GM23338 (cell line): ENCODE data around the gene MBL2. TPM values are rescaled to one million over a fixed set of nuclear protein-coding genes. Genes with fewer than 3 reads are reported as not detected.

Source experiments
- ATAC-seq: fragments of 200-7000 bp; cut with Tn5 transposase; 3 replicates; pipeline ENCODE4 v1.9.1; 2020
- DNase-seq: peaks from one replicate; pipeline ENCODE4 v3.0.0-alpha.2; 2015; ENCODE audit warnings: low spot score
- H2AFZ ChIP-seq: fragments of 200-600 bp; sonication (generic); 2 replicates; pipeline ENCODE4 v1.8.0; 2016; ENCODE audit warnings: antibody characterized with exemption, mild to moderate bottlenecking, moderate library complexity
- H3F3A ChIP-seq: fragments of 200-600 bp; sonication (generic); replicated peaks from 2 replicates; pipeline ENCODE4 v1.8.0; 2017; ENCODE audit warnings: antibody characterized with exemption, mixed run types, low read depth
- H3K27ac ChIP-seq: fragments of 200-600 bp; sonication (generic); 2 replicates; pipeline ENCODE4 v1.6.1; 2016; ENCODE audit warnings: low read depth
- H3K27me3 ChIP-seq: fragments of 200-600 bp; sonication (generic); 2 replicates; pipeline ENCODE4 v1.8.0; 2016; ENCODE audit warnings: mild to moderate bottlenecking, mixed run types, moderate library complexity; ENCODE audit not compliant: insufficient read depth
- H3K36me3 ChIP-seq: fragments of 200-600 bp; sonication (generic); 2 replicates; pipeline ENCODE4 v1.8.0; 2016; ENCODE audit warnings: mild to moderate bottlenecking; ENCODE audit not compliant: insufficient read depth
- H3K4me1 ChIP-seq: fragments of 200-600 bp; sonication (generic); 2 replicates; pipeline ENCODE4 v1.8.0; 2016; ENCODE audit warnings: mild to moderate bottlenecking, moderate library complexity; ENCODE audit not compliant: insufficient read depth
- H3K4me2 ChIP-seq: fragments of 200-600 bp; sonication (generic); 2 replicates; pipeline ENCODE4 v1.7.1; 2017; ENCODE audit warnings: mixed run types
- H3K4me3 ChIP-seq: fragments of 200-600 bp; sonication (generic); 2 replicates; pipeline ENCODE4 v1.6.1; 2016; ENCODE audit warnings: mixed run types
- H3K79me2 ChIP-seq: fragments of 200-600 bp; sonication (generic); replicated peaks from 2 replicates; pipeline ENCODE4 v1.8.0; 2017; ENCODE audit warnings: mild to moderate bottlenecking; ENCODE audit not compliant: insufficient read depth
- H3K9me2 ChIP-seq: fragments of 200-600 bp; sonication (generic); 2 replicates; pipeline ENCODE4 v1.8.0; 2017; ENCODE audit not compliant: insufficient read depth
- H4K20me1 ChIP-seq: fragments of 200-600 bp; sonication (generic); replicated peaks from 2 replicates; pipeline ENCODE4 v1.8.0; 2017; ENCODE audit warnings: mild to moderate bottlenecking; ENCODE audit not compliant: insufficient read depth
- H3K27ac Mint-ChIP-seq: 2 replicates; pipeline ENCODE4 v1.8.0; 2020; ENCODE audit warnings: inconsistent platforms, mild to moderate bottlenecking, moderate library complexity, mixed read lengths
- H3K27me3 Mint-ChIP-seq: 3 replicates; pipeline ENCODE4 v1.8.0; 2022; ENCODE audit warnings: low read depth, mild to moderate bottlenecking, moderate library complexity, mixed read lengths, inconsistent platforms; ENCODE audit not compliant: insufficient read depth, poor library complexity
- H3K36me3 Mint-ChIP-seq: 3 replicates; pipeline ENCODE4 v1.8.0; 2021; ENCODE audit warnings: low read depth, mild to moderate bottlenecking, inconsistent platforms, moderate library complexity, mixed read lengths
- H3K4me1 Mint-ChIP-seq: 3 replicates; pipeline ENCODE4 v1.8.0; 2020; ENCODE audit warnings: mild to moderate bottlenecking, inconsistent platforms, mixed read lengths
- H3K4me3 Mint-ChIP-seq: 3 replicates; pipeline ENCODE4 v1.8.0; 2021; ENCODE audit warnings: moderate library complexity, mild to moderate bottlenecking, inconsistent platforms, mixed read lengths
- H3K9me3 Mint-ChIP-seq: 3 replicates; pipeline ENCODE4 v1.8.0; 2020; ENCODE audit warnings: moderate library complexity, mild to moderate bottlenecking, inconsistent platforms, mixed read lengths
- JUNB ChIP-seq: IDR thresholded peaks from one replicate; pipeline ENCODE4 v1.6.1; 2016; ENCODE audit warnings: antibody characterized with exemption; ENCODE audit not compliant: unreplicated experiment
- NANOG ChIP-seq: IDR thresholded peaks from 2 replicates; pipeline ENCODE4 v1.6.1; 2016; ENCODE audit warnings: antibody characterized with exemption, borderline replicate concordance
- POLR2AphosphoS5 ChIP-seq: IDR thresholded peaks from 2 replicates; pipeline ENCODE4 v1.6.1; 2016; ENCODE audit warnings: antibody characterized with exemption, low read depth
- STAT1 ChIP-seq: IDR thresholded peaks from one replicate; pipeline ENCODE4 v1.6.1; 2016; ENCODE audit warnings: antibody characterized with exemption; ENCODE audit not compliant: unreplicated experiment
- ZNF114 ChIP-seq: fragments of 250-450 bp; sonication (Bioruptor Pico); IDR thresholded peaks from 2 replicates; pipeline ENCODE4 v1.5.0; 2020; ENCODE audit warnings: mild to moderate bottlenecking, moderate library complexity
- ZNF331 ChIP-seq: fragments of 250-450 bp; sonication (Bioruptor Pico); IDR thresholded peaks from 2 replicates; pipeline ENCODE4 v1.5.0; 2020; ENCODE audit warnings: low read depth, mild to moderate bottlenecking, moderate library complexity
- polyA plus RNA-seq: library from polyadenylated mRNA; unstranded; fragments of >200 nt; fragmentation: Nextera tagmentation; extraction: Ambion mirVana; gene quantifications from 2 replicates; pipeline ENCODE4 v1.2.1, GENCODE V29; 2016
- total RNA-seq: library from RNA; depleted of rRNA; stranded (reverse); fragments of >200 nt; shearing (Covaris generic); gene quantifications from 2 replicates; pipeline ENCODE4 v1.2.3, GENCODE V29; 2014
- TF ChIP-seq, protein P1 (sequence below): fragments of 250-450 bp; sonication (Bioruptor Pico); IDR thresholded peaks from 2 replicates; pipeline ENCODE4 v1.5.0; 2020; ENCODE audit warnings: mild to moderate bottlenecking, moderate library complexity
- TF ChIP-seq, protein P2 (sequence below), 2 experiments: fragments of 200-600 bp in 1 of 2; sonication (generic) in 1 of 2; conservative IDR thresholded peaks; 2 replicates each; pipeline versions ENCODE4 v1.5.1 to v1.6.1; 2016 to 2017; ENCODE audit warnings: antibody characterized with exemption in 2 of 2, low read depth in 2 of 2, mild to moderate bottlenecking in 2 of 2, moderate library complexity in 1 of 2

MBL2 gene
- total and polyA plus RNA-seq, 2 experiments from 2014 or later, result not detected

DNA sequence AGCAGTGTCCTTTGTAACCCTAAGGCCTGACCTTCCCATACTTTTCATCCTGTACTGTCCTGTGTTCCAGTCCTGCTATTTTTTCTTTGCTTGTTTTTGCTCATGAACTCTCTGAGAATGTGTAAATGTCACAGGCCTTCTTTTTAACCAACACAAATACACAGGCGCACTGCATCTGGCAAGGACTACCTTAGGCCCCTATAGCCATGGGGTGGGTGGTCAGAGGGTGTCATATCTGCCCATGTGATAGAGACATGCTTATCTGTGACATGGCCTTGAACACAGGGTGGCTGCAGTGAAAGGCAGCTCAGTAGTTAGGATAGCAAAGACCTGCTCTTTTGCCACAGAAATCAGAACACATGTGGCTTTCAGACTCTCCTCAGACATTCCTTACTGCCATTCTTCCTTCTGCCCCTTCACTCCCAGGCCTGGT, 3.9 kb upstream of the MBL2 start (continued):
- TF ChIP-seq, protein P1, sequence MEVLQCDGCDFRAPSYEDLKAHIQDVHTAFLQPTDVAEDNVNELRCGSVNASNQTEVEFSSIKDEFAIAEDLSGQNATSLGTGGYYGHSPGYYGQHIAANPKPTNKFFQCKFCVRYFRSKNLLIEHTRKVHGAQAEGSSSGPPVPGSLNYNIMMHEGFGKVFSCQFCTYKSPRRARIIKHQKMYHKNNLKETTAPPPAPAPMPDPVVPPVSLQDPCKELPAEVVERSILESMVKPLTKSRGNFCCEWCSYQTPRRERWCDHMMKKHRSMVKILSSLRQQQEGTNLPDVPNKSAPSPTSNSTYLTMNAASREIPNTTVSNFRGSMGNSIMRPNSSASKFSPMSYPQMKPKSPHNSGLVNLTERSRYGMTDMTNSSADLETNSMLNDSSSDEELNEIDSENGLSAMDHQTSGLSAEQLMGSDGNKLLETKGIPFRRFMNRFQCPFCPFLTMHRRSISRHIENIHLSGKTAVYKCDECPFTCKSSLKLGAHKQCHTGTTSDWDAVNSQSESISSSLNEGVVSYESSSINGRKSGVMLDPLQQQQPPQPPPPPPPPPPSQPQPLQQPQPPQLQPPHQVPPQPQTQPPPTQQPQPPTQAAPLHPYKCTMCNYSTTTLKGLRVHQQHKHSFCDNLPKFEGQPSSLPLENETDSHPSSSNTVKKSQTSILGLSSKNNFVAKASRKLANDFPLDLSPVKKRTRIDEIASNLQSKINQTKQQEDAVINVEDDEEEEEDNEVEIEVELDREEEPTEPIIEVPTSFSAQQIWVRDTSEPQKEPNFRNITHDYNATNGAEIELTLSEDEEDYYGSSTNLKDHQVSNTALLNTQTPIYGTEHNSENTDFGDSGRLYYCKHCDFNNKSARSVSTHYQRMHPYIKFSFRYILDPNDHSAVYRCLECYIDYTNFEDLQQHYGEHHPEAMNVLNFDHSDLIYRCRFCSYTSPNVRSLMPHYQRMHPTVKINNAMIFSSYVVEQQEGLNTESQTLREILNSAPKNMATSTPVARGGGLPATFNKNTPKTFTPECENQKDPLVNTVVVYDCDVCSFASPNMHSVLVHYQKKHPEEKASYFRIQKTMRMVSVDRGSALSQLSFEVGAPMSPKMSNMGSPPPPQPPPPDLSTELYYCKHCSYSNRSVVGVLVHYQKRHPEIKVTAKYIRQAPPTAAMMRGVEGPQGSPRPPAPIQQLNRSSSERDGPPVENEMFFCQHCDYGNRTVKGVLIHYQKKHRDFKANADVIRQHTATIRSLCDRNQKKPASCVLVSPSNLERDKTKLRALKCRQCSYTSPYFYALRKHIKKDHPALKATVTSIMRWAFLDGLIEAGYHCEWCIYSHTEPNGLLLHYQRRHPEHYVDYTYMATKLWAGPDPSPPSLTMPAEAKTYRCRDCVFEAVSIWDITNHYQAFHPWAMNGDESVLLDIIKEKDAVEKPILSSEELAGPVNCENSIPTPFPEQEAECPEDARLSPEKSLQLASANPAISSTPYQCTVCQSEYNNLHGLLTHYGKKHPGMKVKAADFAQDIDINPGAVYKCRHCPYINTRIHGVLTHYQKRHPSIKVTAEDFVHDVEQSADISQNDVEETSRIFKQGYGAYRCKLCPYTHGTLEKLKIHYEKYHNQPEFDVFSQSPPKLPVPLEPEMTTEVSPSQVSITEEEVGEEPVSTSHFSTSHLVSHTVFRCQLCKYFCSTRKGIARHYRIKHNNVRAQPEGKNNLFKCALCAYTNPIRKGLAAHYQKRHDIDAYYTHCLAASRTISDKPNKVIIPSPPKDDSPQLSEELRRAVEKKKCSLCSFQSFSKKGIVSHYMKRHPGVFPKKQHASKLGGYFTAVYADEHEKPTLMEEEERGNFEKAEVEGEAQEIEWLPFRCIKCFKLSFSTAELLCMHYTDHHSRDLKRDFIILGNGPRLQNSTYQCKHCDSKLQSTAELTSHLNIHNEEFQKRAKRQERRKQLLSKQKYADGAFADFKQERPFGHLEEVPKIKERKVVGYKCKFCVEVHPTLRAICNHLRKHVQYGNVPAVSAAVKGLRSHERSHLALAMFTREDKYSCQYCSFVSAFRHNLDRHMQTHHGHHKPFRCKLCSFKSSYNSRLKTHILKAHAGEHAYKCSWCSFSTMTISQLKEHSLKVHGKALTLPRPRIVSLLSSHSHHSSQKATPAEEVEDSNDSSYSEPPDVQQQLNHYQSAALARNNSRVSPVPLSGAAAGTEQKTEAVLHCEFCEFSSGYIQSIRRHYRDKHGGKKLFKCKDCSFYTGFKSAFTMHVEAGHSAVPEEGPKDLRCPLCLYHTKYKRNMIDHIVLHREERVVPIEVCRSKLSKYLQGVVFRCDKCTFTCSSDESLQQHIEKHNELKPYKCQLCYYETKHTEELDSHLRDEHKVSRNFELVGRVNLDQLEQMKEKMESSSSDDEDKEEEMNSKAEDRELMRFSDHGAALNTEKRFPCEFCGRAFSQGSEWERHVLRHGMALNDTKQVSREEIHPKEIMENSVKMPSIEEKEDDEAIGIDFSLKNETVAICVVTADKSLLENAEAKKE (CRISPR knock-in tag), result no peak
- TF ChIP-seq STAT1, result no peak
- TF ChIP-seq, protein P2, sequence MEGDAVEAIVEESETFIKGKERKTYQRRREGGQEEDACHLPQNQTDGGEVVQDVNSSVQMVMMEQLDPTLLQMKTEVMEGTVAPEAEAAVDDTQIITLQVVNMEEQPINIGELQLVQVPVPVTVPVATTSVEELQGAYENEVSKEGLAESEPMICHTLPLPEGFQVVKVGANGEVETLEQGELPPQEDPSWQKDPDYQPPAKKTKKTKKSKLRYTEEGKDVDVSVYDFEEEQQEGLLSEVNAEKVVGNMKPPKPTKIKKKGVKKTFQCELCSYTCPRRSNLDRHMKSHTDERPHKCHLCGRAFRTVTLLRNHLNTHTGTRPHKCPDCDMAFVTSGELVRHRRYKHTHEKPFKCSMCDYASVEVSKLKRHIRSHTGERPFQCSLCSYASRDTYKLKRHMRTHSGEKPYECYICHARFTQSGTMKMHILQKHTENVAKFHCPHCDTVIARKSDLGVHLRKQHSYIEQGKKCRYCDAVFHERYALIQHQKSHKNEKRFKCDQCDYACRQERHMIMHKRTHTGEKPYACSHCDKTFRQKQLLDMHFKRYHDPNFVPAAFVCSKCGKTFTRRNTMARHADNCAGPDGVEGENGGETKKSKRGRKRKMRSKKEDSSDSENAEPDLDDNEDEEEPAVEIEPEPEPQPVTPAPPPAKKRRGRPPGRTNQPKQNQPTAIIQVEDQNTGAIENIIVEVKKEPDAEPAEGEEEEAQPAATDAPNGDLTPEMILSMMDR (conservative IDR thresholded peaks at IDR 0.05; ENCODE audit: low read depth in 2 of 2), result no peak
- no peak for TF ChIP-seq ZNF331
- TF ChIP-seq JUNB, result no peak
- no peak for TF ChIP-seq POLR2AphosphoS5
- TF ChIP-seq NANOG, result no peak

DNA sequence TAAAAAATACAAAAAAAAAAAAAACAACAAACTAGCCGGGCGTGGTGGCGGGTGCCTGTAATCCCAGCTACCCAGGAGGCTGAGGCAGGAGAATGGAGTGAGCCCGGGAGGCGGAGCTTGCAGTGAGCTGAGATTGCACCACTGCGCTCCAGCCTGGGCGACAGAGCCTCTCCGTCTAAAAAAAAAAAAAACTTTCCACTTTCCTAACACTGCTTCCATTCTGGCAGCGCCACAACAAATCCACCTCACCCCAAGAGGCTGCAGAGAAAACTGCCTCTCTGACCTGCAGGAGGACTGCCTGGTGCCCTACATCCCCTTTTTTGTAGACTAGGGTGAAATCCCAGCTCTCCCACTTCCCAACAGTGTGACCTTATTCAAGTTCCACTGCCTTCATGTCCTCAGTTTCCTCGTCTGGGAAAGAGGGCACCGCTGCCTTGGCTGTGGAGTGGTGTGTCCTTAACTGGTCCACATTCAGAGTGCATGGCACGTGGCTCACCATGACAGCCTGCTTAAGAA, 2.6 kb upstream of the MBL2 start:
- Histone ChIP-seq H3K4me2 (no peak overlapping the region), H3K4me3 (no peak overlapping the region), H3K27me3 (no peaks in the 10 kb centered on the region), H3F3A (no peaks in the 10 kb centered on the region), H2AFZ (no peak overlapping the region), H3K79me2 (no peaks in the 10 kb centered on the region), H3K4me1 (no peaks in the 10 kb centered on the region), H3K36me3 (no peaks in the 10 kb centered on the region), H3K9me2 (peaks cover 2% of the 10 kb centered on the region; the same call in 1 of the 2 replicates), H4K20me1 (no peaks in the 10 kb centered on the region), H3K27ac (no peak overlapping the region)
- no peak overlapping the region for H3K27ac Mint-ChIP-seq
- DNase-seq, result peak; percentile 8
- H3K9me3 Mint-ChIP-seq, result no peaks in the 10 kb centered on the region
- ATAC-seq, result no peak
- peaks cover 4% of the 10 kb centered on the region for H3K27me3 Mint-ChIP-seq
- H3K4me1 Mint-ChIP-seq, result no peaks in the 10 kb centered on the region; the same call in 2 of the 3 replicates
- no peak overlapping the region for H3K4me3 Mint-ChIP-seq
- H3K36me3 Mint-ChIP-seq, result no peaks in the 10 kb centered on the region
- no peak for TF ChIP-seq ZNF331
- TF ChIP-seq, protein P1 (CRISPR knock-in tag), result no peak
- TF ChIP-seq STAT1, result no peak
- no peak for TF ChIP-seq ZNF114 (CRISPR knock-in tag)
